H1 (cell line): Measurements from ENCODE around the gene CFAP74. TPM values are rescaled to one million over a fixed set of nuclear protein-coding genes. Genes with fewer than 3 reads are reported as not detected.

ENCODE experiments used
- CTCF ChIA-PET: fragments of 300-600 bp; sonication (Branson Sonifier 250); formaldehyde crosslinking; loops from one replicate; lab custom pipeline; 2021; ENCODE audit not compliant: partially characterized antibody; lab: Charles Lee
- POLR2A ChIA-PET: fragments of 300-600 bp; sonication (Branson Sonifier 250); formaldehyde crosslinking; loops from one replicate; lab custom pipeline; 2021; ENCODE audit warnings: inconsistent platforms; ENCODE audit not compliant: partially characterized antibody; lab: Charles Lee
- DNase-seq, 2 experiments: peaks; one replicate each; pipeline versions ENCODE4 v3.0.0 to v3.0.0-alpha.2; 2010 to 2022; ENCODE audit warnings: low spot score in 2 of 2, low read depth in 1 of 2, mixed read lengths in 1 of 2
- FAIRE-seq: peaks from 2 replicates; lab custom pipeline; 2011; peaks lifted over from hg19 to GRCh38; lab: Jason Lieb, UNC
- H2AFZ ChIP-seq: 2 replicates; pipeline ENCODE4 v1.8.1; 2012; ENCODE audit warnings: low read length, inconsistent platforms
- H2AK5ac ChIP-seq: 2 replicates; pipeline ENCODE4 v1.6.1; 2013; ENCODE audit warnings: low read depth, low read length
- H2BK120ac ChIP-seq: replicated peaks from 2 replicates; pipeline ENCODE3; 2013; ENCODE audit warnings: low read depth, low read length, inconsistent platforms
- H2BK12ac ChIP-seq: 2 replicates; pipeline ENCODE4 v1.6.1; 2013; ENCODE audit warnings: low read depth, low read length
- H2BK15ac ChIP-seq: 2 replicates; pipeline ENCODE4 v1.6.1; 2013; ENCODE audit warnings: low read length
- H2BK20ac ChIP-seq: 2 replicates; pipeline ENCODE4 v1.6.1; 2013; ENCODE audit warnings: low read length
- H2BK5ac ChIP-seq: 2 replicates; pipeline ENCODE4 v1.6.1; 2013; ENCODE audit warnings: low read depth, low read length
- H3K14ac ChIP-seq: 2 replicates; pipeline ENCODE4 v1.6.1; 2013; ENCODE audit warnings: inconsistent platforms; ENCODE audit not compliant: insufficient read length
- H3K18ac ChIP-seq: 2 replicates; pipeline ENCODE4 v1.6.1; 2013; ENCODE audit warnings: low read length; ENCODE audit errors: extremely low read depth
- H3K23ac ChIP-seq: 2 replicates; pipeline ENCODE4 v1.6.1; 2013; ENCODE audit warnings: inconsistent platforms; ENCODE audit not compliant: insufficient read length
- H3K23me2 ChIP-seq: 2 replicates; pipeline ENCODE4 v1.6.1; 2013; ENCODE audit warnings: low read depth, low read length
- H3K27ac ChIP-seq: 2 replicates; pipeline ENCODE4 v1.6.1; 2011; ENCODE audit warnings: low read depth, low read length, inconsistent platforms
- H3K27me3 ChIP-seq, 4 experiments: replicated peaks in 1 of 4; 1 replicate in 1 of 4; 2 replicates in 3 of 4; pipeline versions ENCODE4 v1.6.1 to v1.8.1; 2011 to 2013; ENCODE audit warnings: low read length in 3 of 4, mild to moderate bottlenecking in 3 of 4, inconsistent platforms in 2 of 4, mixed read lengths in 2 of 4, moderate library complexity in 1 of 4; ENCODE audit not compliant: control insufficient read depth in 3 of 4, insufficient read depth in 3 of 4; ENCODE audit errors: extremely low read depth in 1 of 4
- H3K36me3 ChIP-seq, 4 experiments: 2 replicates each; pipeline versions ENCODE4 v1.6.1 to v1.8.1; 2011 to 2013; ENCODE audit warnings: mild to moderate bottlenecking in 4 of 4, low read length in 3 of 4, moderate library complexity in 2 of 4, control low read depth in 1 of 4, inconsistent platforms in 1 of 4; ENCODE audit not compliant: insufficient read depth in 4 of 4, control insufficient read depth in 2 of 4
- H3K4ac ChIP-seq: replicated peaks from 2 replicates; pipeline ENCODE3; 2013; ENCODE audit warnings: low read length, low read depth, mixed read lengths, inconsistent platforms; ENCODE audit not compliant: insufficient read length
- H3K4me1 ChIP-seq, 4 experiments: replicated peaks in 1 of 4; 1 replicate in 1 of 4; 2 replicates in 3 of 4; pipeline versions ENCODE4 v1.6.1 to v1.8.1; 2011 to 2013; ENCODE audit warnings: low read length in 3 of 4, inconsistent platforms in 2 of 4, mixed read lengths in 1 of 4; ENCODE audit not compliant: insufficient read depth in 4 of 4, control insufficient read depth in 3 of 4
- H3K4me2 ChIP-seq, 2 experiments: 2 replicates each; pipeline versions ENCODE4 v1.6.1 to v1.8.1; 2011 to 2013; ENCODE audit warnings: low read depth in 2 of 2, low read length in 2 of 2, control low read depth in 1 of 2, inconsistent platforms in 1 of 2, mild to moderate bottlenecking in 1 of 2; ENCODE audit not compliant: insufficient read depth in 1 of 2
- H3K4me3 ChIP-seq, 4 experiments: fragments of 200-600, 300-600 bp in 1 of 4; sonication (generic), shearing (Covaris generic), sonication (Bioruptor Twin) in 1 of 4; 2 replicates each; pipeline versions ENCODE4 v1.5.1 to v1.8.1; 2011 to 2016; ENCODE audit warnings: low read length in 4 of 4, low read depth in 3 of 4, control low read depth in 2 of 4, inconsistent platforms in 2 of 4, mild to moderate bottlenecking in 2 of 4, mixed read lengths in 1 of 4, moderate library complexity in 1 of 4; ENCODE audit not compliant: insufficient read depth in 2 of 4; ENCODE audit errors: extremely low read depth in 1 of 4
- H3K56ac ChIP-seq: replicated peaks from 2 replicates; pipeline ENCODE3; 2013; ENCODE audit warnings: low read depth, mild to moderate bottlenecking, mixed read lengths, low read length, inconsistent platforms; ENCODE audit not compliant: insufficient read length
- H3K79me1 ChIP-seq: 2 replicates; pipeline ENCODE4 v1.6.1; 2013; ENCODE audit warnings: low read depth, low read length, control low read depth
- H3K79me2 ChIP-seq, 2 experiments: 2 replicates each; pipeline versions ENCODE4 v1.6.1 to v1.8.1; 2012 to 2013; ENCODE audit warnings: low read length in 2 of 2, mild to moderate bottlenecking in 2 of 2, inconsistent platforms in 1 of 2; ENCODE audit not compliant: insufficient read depth in 2 of 2, control insufficient read depth in 1 of 2
- H3K9ac ChIP-seq, 4 experiments: replicated peaks in 1 of 4; 1 replicate in 1 of 4; 2 replicates in 3 of 4; pipeline versions ENCODE4 v1.6.1 to v1.8.1; 2011 to 2013; ENCODE audit warnings: low read depth in 3 of 4, low read length in 3 of 4, control low read depth in 2 of 4, mild to moderate bottlenecking in 2 of 4, moderate library complexity in 2 of 4, inconsistent platforms in 1 of 4; ENCODE audit errors: extremely low read depth in 1 of 4
- H3K9me3 ChIP-seq, 2 experiments: 2 replicates each; pipeline versions ENCODE4 v1.6.1 to v1.8.1; 2012 to 2013; ENCODE audit warnings: mild to moderate bottlenecking in 2 of 2, moderate library complexity in 2 of 2, control low read depth in 1 of 2, inconsistent platforms in 1 of 2, low read depth in 1 of 2, low read length in 1 of 2, mixed read lengths in 1 of 2; ENCODE audit not compliant: insufficient read depth in 2 of 2
- H4K20me1 ChIP-seq, 2 experiments: replicated peaks in 1 of 2; 2 replicates each; pipeline versions ENCODE3 to v1.8.1; 2011 to 2013; ENCODE audit warnings: inconsistent platforms in 2 of 2, low read length in 2 of 2, mild to moderate bottlenecking in 1 of 2; ENCODE audit not compliant: insufficient read depth in 2 of 2, control insufficient read depth in 1 of 2
- H4K5ac ChIP-seq: 2 replicates; pipeline ENCODE4 v1.6.1; 2013; ENCODE audit warnings: low read length, low read depth, mixed read lengths, inconsistent platforms; ENCODE audit not compliant: insufficient read length
- H4K8ac ChIP-seq: 2 replicates; pipeline ENCODE4 v1.8.0; 2013; ENCODE audit warnings: mild to moderate bottlenecking, moderate library complexity, low read length, inconsistent platforms; ENCODE audit not compliant: insufficient read depth; ENCODE audit errors: extremely low read depth
- H4K91ac ChIP-seq: replicated peaks from 2 replicates; pipeline ENCODE3; 2013; ENCODE audit warnings: low read length, mixed read lengths, inconsistent platforms; ENCODE audit not compliant: insufficient read length
- GTF2F1 ChIP-seq: IDR thresholded peaks from 2 replicates; pipeline ENCODE4 v1.6.1; 2012; ENCODE audit warnings: low read depth, low read length, improper control_type of control experiment, borderline replicate concordance
- KDM1A ChIP-seq: fragments of 200-600, 300-600 bp; sonication (generic); IDR thresholded peaks from 2 replicates; pipeline ENCODE4 v1.7.1; 2016; ENCODE audit warnings: mild to moderate bottlenecking, low read length, borderline replicate concordance
- PHF8 ChIP-seq: fragments of 200-600 bp; sonication (generic); conservative IDR thresholded peaks from 2 replicates; pipeline ENCODE4 v1.7.1; 2012; ENCODE audit warnings: low read depth, mild to moderate bottlenecking, inconsistent platforms, low read length, moderate library complexity
- TAF7 ChIP-seq: optimal IDR thresholded peaks from 2 replicates; pipeline ENCODE3; 2011; ENCODE audit warnings: low read depth, mild to moderate bottlenecking, inconsistent platforms, low read length, moderate library complexity, borderline replicate concordance
- WGBS, 2 experiments: shearing (Covaris generic) in 1 of 2; methylation state at CpG; one replicate each; pipeline versions ENCODE4 v1.1.6 to v1.1.7; 2013 to 2015; ENCODE audit warnings: low lambda C conversion rate in 2 of 2, mixed read lengths in 2 of 2, inconsistent platforms in 1 of 2, low coverage in 1 of 2, missing lambda C conversion rate in 1 of 2; ENCODE audit not compliant: insufficient replicate concordance in 2 of 2, insufficient coverage in 1 of 2, insufficient read length in 1 of 2; ENCODE audit errors: extremely low coverage in 1 of 2, missing lambda C conversion rate in 1 of 2; 5-methylcytosine and 5-hydroxymethylcytosine counted together
- polyA plus RNA-seq, 7 experiments: library from polyadenylated mRNA; depleted of rRNA in 3 of 7; stranded (reverse) in 5 of 7; unstranded in 2 of 7; fragments of >200 nt in 5 of 7; fragments of 200-250 nt in 2 of 7; gene quantifications; 1 replicate in 5 of 7; 2 replicates in 1 of 7; 4 replicates in 1 of 7; pipeline versions ENCODE4 v1.2.1 to v1.2.3, GENCODE V29; 2011 to 2013; ENCODE audit warnings: missing spikeins in 2 of 7, mixed read lengths in 2 of 7
- total RNA-seq: library from RNA; stranded (reverse); fragmentation: NEBNext Ultra II Directional; extraction: Animal tissue kit (Norgen Biotek cat#: 25700); gene quantifications from 2 replicates; pipeline ENCODE4 v1.2.1, GENCODE V29; 2021

The CFAP74 gene
- total and polyA plus RNA-seq, 2 of the 8 experiments (the other 6 are each of a cell fraction or from before 2014, with no cell fraction given) = 0.09 to 0.20 TPM

- H3K4me3 ChIP-seq = peak overlapping the region; percentile 52 to 98 (median 59)
- H3K23me2 ChIP-seq = peaks cover 7% of the 10 kb centered on the region; the same call in 1 of the 2 replicates
- peak overlapping the region in 2 of 4 experiments; percentile 7 to 53; a peak in 2 of 7 replicates for H3K9ac ChIP-seq
- peaks cover 33 to 37% of the 10 kb centered on the region in 2 experiments for H3K79me2 ChIP-seq
- POLR2A ChIA-PET = interaction anchor here (0.6 to 1.7 kb wide), 9 partner anchors 8 to 181 kb away, joined by 3 to 10 read pairs (median 3); no protein-coding TSS in a partner anchor
- CTCF ChIA-PET = interaction anchor here (0.6 to 1.6 kb wide), 6 partner anchors 10 to 95 kb away, joined by 3 to 9 read pairs (median 4); no protein-coding TSS in a partner anchor
- peak overlapping the region; percentile 62; the same call in 1 of the 2 replicates for H2BK12ac ChIP-seq
- H4K91ac ChIP-seq = peak overlapping the region; percentile 92
- DNase-seq = no peak
- H3K4me2 ChIP-seq = peak overlapping the region; percentile 76 to 86
- H2AK5ac ChIP-seq = peak overlapping the region; percentile 92; the same call in 1 of the 2 replicates
- WGBS, 2 experiments = 38% methylated on average over 4 of the region's 59 CpGs; no CpG with 5 or more reads in 1 of the 2 experiments
- H3K27me3 ChIP-seq = no peaks in the 10 kb centered on the region; a peak in 3 of 7 replicates
- no peaks in the 10 kb centered on the region for H3K9me3 ChIP-seq
- peak overlapping the region; percentile 51 for H3K14ac ChIP-seq
- peak overlapping the region; percentile 90 for H2BK5ac ChIP-seq
- H2BK20ac ChIP-seq = no peak overlapping the region
- H3K79me1 ChIP-seq = no peaks in the 10 kb centered on the region; the same call in 1 of the 2 replicates
- H3K36me3 ChIP-seq = no peaks in the 10 kb centered on the region
- peaks cover 7 to 9% of the 10 kb centered on the region in 2 experiments for H4K20me1 ChIP-seq
- H3K4me1 ChIP-seq = peaks cover 0 to 22% (median 16%) of the 10 kb centered on the region in 4 experiments; a peak in 6 of 7 replicates
- no peak overlapping the region for H3K27ac ChIP-seq
- peak overlapping the region; percentile 75 for H3K18ac ChIP-seq
- H2BK15ac ChIP-seq = no peak overlapping the region
- H3K56ac ChIP-seq = peak overlapping the region; percentile 80
- peak overlapping the region; percentile 90 for H2BK120ac ChIP-seq
- no peak for FAIRE-seq
- peak overlapping the region; percentile 88 for H4K5ac ChIP-seq
- no peak overlapping the region for H3K23ac ChIP-seq
- no peak overlapping the region for H2AFZ ChIP-seq
- peak overlapping the region; percentile 22; the same call in 1 of the 2 replicates for H4K8ac ChIP-seq
- H3K4ac ChIP-seq = peak overlapping the region; percentile 99
- TF ChIP-seq TAF7 = no peak
- TF ChIP-seq KDM1A = no peak
- TF ChIP-seq PHF8 = peak; percentile 57; the same call in 1 of the 2 replicates
- no peak for TF ChIP-seq GTF2F1
Measured at GRCh38 chr1:1891349-1892078, 112.1 kb downstream of the CFAP74 start.
